Hair follicle dermal papilla cell (primary cell): ENCODE measurements around the gene PTGIR. TPM values are rescaled to one million over a fixed set of nuclear protein-coding genes. Genes with fewer than 3 reads are reported as not detected.

Experiments
- total RNA-seq: library from RNA; depleted of rRNA; stranded (reverse); fragments of >200 nt; gene quantifications from 2 replicates; pipeline ENCODE4 v1.2.3, GENCODE V29; 2012

Gene PTGIR, protein sequence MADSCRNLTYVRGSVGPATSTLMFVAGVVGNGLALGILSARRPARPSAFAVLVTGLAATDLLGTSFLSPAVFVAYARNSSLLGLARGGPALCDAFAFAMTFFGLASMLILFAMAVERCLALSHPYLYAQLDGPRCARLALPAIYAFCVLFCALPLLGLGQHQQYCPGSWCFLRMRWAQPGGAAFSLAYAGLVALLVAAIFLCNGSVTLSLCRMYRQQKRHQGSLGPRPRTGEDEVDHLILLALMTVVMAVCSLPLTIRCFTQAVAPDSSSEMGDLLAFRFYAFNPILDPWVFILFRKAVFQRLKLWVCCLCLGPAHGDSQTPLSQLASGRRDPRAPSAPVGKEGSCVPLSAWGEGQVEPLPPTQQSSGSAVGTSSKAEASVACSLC
- total RNA-seq, result 6.7 and 11.8 TPM in 2 replicates

DNA sequence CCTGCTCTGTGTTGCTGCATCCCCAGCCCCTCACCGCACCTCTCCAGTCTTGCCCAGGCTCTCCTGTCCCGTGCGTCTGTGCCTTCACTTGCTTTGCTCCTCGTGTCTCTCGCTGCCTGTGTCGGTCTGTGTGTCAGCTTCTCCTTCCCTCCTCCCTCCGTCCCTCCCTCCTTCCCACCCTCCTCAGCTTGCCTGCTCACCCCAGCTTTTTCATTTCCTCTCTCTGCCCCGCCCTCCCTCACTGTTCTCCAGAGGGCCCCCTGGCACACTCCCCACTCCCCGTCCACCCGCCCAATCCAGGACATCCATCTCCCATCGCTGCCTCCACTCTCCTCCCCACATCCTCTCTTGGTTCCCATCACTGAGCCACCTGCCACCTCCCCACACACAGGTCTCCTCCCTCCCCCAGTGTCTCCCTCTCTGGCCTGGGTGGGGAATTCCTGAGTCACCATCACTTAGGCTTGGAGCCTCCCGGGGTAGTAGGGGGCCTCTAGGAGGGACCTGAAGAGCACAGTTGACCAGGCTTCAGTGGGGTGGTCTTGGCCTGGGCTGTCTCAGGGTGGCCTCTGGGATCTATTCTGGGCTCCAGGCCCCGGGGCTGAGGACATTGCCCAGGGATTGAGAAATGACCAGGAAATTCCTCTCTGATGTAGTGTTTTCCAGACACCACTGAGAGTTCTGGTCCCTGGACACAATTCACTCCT, at the start of gene PTGIR:
TSS of gene PTGIR (minus strand) at position 132 of the 704 bp plus-strand sequence. CDS start 864 bp downstream, outside the sequence.

DNA sequence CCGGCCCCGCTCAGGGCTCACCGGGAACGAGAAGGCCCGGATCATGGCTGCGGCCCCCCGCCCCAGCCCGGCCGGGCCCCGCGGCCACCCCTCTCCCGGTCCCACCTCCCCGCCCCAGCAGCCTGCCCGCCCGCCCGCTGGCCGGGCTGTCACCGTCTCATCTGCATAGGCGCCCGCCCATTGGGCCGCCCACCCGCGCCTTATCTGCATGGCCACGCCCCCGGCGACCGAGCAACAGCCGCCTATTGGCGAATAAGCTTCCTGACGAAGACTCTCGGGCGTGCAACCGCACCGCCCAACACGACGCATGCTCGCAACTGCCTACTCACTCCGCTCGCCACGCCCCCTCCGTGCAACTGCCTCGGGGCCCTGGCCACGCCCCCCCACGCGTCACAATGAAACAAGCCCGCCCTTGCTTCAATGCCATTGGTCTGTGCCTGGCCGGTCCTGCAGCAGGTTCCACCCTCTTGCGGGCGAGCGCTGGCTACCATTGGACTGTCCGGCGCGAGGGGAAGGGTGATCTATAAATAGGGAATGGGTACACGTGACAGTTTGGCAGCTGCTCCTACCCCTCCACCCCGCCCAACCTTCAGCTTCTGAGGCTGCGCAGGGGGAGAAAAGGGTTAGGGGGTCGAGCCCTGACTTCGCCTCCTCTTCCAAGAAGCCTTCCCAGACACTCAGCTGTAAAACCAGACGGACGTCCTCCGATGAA, 36.3 kb upstream of the PTGIR start, which contains the start of gene DACT3:
TSS of gene DACT3 (minus strand) at position 163 of the 712 bp plus-strand sequence. CDS start at position 45, 118 bp downstream.

GRCh38 chr19:46635920-46636761, 11.3 kb upstream of the PTGIR start, which contains the start of gene GNG8:
TSS of gene GNG8 (minus strand) at chr19:46636202. CDS start at chr19:46634682, 1,520 bp downstream.

DNA sequence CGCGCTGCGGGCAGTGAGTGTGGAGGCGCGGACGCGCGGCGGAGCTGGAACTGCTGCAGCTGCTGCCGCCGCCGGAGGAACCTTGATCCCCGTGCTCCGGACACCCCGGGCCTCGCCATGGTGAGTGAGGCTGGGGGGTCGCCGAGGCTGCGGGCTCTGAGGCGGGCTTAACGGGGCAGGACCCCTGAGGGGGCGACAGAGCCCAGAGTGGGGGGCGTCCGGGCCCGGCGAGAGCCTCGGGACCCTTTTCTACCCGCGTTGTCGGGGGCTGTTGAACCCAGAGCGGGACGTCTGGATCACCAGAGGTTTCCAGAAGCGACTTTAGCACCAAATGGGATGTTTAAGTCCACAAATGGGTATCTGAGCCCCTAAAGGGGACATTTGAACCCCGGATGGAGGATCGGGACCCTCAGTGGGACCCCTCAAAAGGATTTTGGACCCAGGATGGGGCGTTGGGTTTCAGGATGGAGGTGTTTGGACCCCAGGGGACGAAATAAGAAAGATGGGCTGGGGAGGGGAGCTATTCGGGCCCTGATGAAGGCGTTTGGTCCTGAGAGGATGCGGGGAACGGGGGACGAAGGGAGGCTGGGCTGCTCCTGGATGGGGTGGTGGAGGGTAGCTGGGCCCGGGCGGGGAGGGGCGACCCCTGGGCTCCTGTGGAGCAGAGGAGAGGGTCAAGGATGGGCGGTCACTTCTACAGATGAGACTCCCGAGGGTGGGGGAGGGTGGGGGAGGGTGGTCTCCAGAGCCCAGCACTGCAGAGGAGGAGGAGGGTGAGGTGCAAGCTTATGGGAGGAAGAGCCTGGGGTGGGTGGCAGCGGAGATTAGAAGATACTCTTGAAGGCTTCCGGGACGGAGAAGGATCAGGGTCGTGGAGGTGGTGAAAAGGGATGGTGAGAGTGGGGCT, 23.3 kb downstream of the PTGIR start, which contains the start of gene CALM3:
TSS of gene CALM3 (plus strand) at position 13 of the 907 bp plus-strand sequence. CDS start at position 118, 105 bp downstream.

Other genes starting within 250 kb of the PTGIR start
- gene CCDC8, start 211.5 kb downstream of the PTGIR start, total RNA-seq, result 12.8 and 27.4 TPM in 2 replicates
- not detected in 2 replicates for gene PNMA8C, start 196.2 kb downstream of the PTGIR start, total RNA-seq
- 0.36 and 8.9 TPM in 2 replicates for gene PNMA8A, start 153.5 kb downstream of the PTGIR start, total RNA-seq
- 1.1 and 2.9 TPM in 2 replicates for gene PNMA8B, start 129.2 kb downstream of the PTGIR start, total RNA-seq
- 195 and 218 TPM in 2 replicates for gene CALM3, start 23.8 kb downstream of the PTGIR start, total RNA-seq
- gene GNG8, start 11.1 kb upstream of the PTGIR start, total RNA-seq, result not detected in 2 replicates
- 9.7 and 10.7 TPM in 2 replicates for gene DACT3, start 36.1 kb upstream of the PTGIR start, total RNA-seq
- 12.2 and 12.6 TPM in 2 replicates for gene PRKD2, start 92.0 kb upstream of the PTGIR start, total RNA-seq
- gene FKRP, start 121.0 kb upstream of the PTGIR start, total RNA-seq, result 29.5 TPM in 2 replicates
- gene STRN4, start 121.4 kb upstream of the PTGIR start, total RNA-seq, result 83.5 and 94.1 TPM in 2 replicates
- gene SLC1A5, start 163.5 kb upstream of the PTGIR start, total RNA-seq, result 250 and 297 TPM in 2 replicates
- gene AP2S1, start 225.8 kb upstream of the PTGIR start, total RNA-seq, result 79.3 and 93.9 TPM in 2 replicates
- gene ARHGAP35, start 235.9 kb upstream of the PTGIR start, total RNA-seq, result 59.6 and 66.0 TPM in 2 replicates